Measurements from ENCODE around the gene PRMT5. TPM values are rescaled to one million over a fixed set of nuclear protein-coding genes. Genes with fewer than 3 reads are reported as not detected.
"Not testable (repeated sequence)": the region's sequence is repeated elsewhere in the genome, so short reads cannot be mapped to it uniquely, and the experiment has no call there.

Gene PRMT5
- total and polyA plus RNA-seq, 2 donors (not counting 3 experiments of a cell fraction or from before 2014, with no cell fraction given), result 73.1 to 197 TPM

DNA sequence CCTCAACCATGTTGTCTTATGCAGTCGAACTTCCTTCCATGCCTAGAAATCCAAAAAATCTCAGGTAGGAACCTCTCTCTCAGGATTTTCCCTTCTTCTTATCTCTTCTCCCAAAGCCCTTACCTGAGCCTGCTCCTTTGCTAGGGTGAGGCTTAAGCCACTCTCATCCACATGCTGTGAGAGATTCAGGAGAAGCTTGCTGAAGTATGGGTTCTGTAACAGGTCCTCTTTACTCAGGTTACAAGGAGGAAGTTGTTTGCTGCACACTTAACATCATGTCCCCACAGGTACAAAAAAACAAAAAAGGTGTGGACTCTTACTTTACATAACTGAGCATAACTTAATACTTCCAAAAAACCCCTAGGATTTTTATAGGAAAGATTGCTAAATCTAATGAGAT, 23.2 kb upstream of the PRMT5 start:
- no TSS peak for BruUV-seq (replicated peaks)
- Histone ChIP-seq H3K4me1 (ENCODE audit: control insufficient read depth, extremely low read depth, insufficient read depth, low read length) (peaks cover 10% of the 10 kb centered on the region), H3K9ac (replicated peaks; ENCODE audit: extremely low read depth, insufficient read depth, low read length) (no peak overlapping the region), H2AFZ (ENCODE audit: low read depth, low read length) (no peak overlapping the region), H3K36me3 (ENCODE audit: control insufficient read depth in 2 of 2, extremely low read depth in 1 of 2, insufficient read depth in 2 of 2, low read length in 2 of 2) (peaks cover 0 to 7% of the 10 kb centered on the region in 2 experiments), H3K9me1 (replicated peaks; ENCODE audit: control insufficient read depth, extremely low read depth, insufficient read depth, low read length) (no peaks in the 10 kb centered on the region), H3K9me3 (replicated peaks; ENCODE audit: control insufficient read depth, insufficient read depth, low read length) (no peaks in the 10 kb centered on the region), H3K27me3 (ENCODE audit: control insufficient read depth in 2 of 2, insufficient read depth in 2 of 2, low read length in 2 of 2) (no peaks in the 10 kb centered on the region), H3K4me3 (replicated peaks in 1 of 3; ENCODE audit: insufficient read depth in 1 of 3, low read depth in 1 of 3, low read length in 3 of 3) (no peak overlapping the region), H3K79me2 (ENCODE audit: control insufficient read depth, insufficient read depth, low read length) (no peaks in the 10 kb centered on the region), H4K20me1 (replicated peaks; ENCODE audit: control insufficient read depth, extremely low read depth, insufficient read depth, low read length) (no peaks in the 10 kb centered on the region), H3K27ac (ENCODE audit: insufficient read depth, low read depth, low read length) (no peak overlapping the region), H3K4me2 (ENCODE audit: insufficient read depth, low read length) (no peak overlapping the region)
- ChIA-PET CTCF (no interaction called here), POLR2A (no interaction called here)
- dilution Hi-C loops (cut with MboI; ENCODE audit: extremely low pct_ligation_motif_present, low sequenced_read_pairs), result no loop called here
- intact Hi-C loops (cut with micrococcal nuclease), result no loop called here
- no peak for FAIRE-seq
- no peak for DNase-seq (ENCODE audit: low read depth, low spot score)
- TF ChIP-seq FOS (IDR thresholded peaks at IDR 0.05; ENCODE audit: borderline replicate concordance, insufficient read depth, low read length), result no peak
- no peak for TF ChIP-seq JUN (IDR thresholded peaks at IDR 0.05; ENCODE audit: borderline replicate concordance, insufficient read depth, insufficient read length, low read depth)
- TF ChIP-seq, protein P1, sequence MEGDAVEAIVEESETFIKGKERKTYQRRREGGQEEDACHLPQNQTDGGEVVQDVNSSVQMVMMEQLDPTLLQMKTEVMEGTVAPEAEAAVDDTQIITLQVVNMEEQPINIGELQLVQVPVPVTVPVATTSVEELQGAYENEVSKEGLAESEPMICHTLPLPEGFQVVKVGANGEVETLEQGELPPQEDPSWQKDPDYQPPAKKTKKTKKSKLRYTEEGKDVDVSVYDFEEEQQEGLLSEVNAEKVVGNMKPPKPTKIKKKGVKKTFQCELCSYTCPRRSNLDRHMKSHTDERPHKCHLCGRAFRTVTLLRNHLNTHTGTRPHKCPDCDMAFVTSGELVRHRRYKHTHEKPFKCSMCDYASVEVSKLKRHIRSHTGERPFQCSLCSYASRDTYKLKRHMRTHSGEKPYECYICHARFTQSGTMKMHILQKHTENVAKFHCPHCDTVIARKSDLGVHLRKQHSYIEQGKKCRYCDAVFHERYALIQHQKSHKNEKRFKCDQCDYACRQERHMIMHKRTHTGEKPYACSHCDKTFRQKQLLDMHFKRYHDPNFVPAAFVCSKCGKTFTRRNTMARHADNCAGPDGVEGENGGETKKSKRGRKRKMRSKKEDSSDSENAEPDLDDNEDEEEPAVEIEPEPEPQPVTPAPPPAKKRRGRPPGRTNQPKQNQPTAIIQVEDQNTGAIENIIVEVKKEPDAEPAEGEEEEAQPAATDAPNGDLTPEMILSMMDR (IDR thresholded peaks at IDR 0.05; ENCODE audit: extremely low read depth in 1 of 2, insufficient read depth in 1 of 2, low read depth in 1 of 2, low read length in 2 of 2), result no peak
- TF ChIP-seq EZH2 (IDR thresholded peaks at IDR 0.05; ENCODE audit: borderline replicate concordance, low read depth, low read length, severe bottlenecking), result no peak
- no peak for TF ChIP-seq POLR2AphosphoS5 (IDR thresholded peaks at IDR 0.05; ENCODE audit: insufficient read depth, low read depth, low read length)

DNA sequence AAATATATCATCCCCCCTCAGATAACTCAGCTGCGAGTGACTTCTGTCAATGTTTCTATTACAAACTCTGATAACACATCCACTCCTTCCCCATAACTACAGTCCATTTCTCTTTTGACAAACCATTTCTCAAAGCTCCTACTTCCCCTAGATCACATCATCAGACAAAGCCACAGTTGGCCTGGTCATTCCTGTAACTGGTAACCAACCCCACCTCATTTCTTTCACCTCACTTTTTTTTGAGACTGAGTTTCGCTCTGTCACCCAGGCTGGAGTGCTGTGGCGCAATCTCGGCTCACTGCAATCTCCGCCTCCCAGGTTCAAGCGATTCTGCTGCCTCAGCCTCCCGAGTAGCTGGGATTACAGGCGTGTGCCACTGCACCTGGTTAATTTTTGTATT, 22.6 kb upstream of the PRMT5 start:
- FAIRE-seq; intact Hi-C loops (cut with micrococcal nuclease); H3K4me3 ChIP-seq (replicated peaks in 1 of 3; ENCODE audit: insufficient read depth in 1 of 3, low read depth in 1 of 3, low read length in 3 of 3); H3K9me1 ChIP-seq (replicated peaks; ENCODE audit: control insufficient read depth, extremely low read depth, insufficient read depth, low read length); H3K4me1 ChIP-seq (ENCODE audit: control insufficient read depth, extremely low read depth, insufficient read depth, low read length); POLR2A ChIA-PET; DNase-seq (ENCODE audit: low read depth, low spot score); BruUV-seq (replicated peaks); H3K9ac ChIP-seq (replicated peaks; ENCODE audit: extremely low read depth, insufficient read depth, low read length); H2AFZ ChIP-seq (ENCODE audit: low read depth, low read length); H3K9me3 ChIP-seq (replicated peaks; ENCODE audit: control insufficient read depth, insufficient read depth, low read length); H3K27ac ChIP-seq (ENCODE audit: insufficient read depth, low read depth, low read length); H3K36me3 ChIP-seq (ENCODE audit: control insufficient read depth in 2 of 2, extremely low read depth in 1 of 2, insufficient read depth in 2 of 2, low read length in 2 of 2); H3K79me2 ChIP-seq (ENCODE audit: control insufficient read depth, insufficient read depth, low read length); H4K20me1 ChIP-seq (replicated peaks; ENCODE audit: control insufficient read depth, extremely low read depth, insufficient read depth, low read length); H3K4me2 ChIP-seq (ENCODE audit: insufficient read depth, low read length); dilution Hi-C loops (cut with MboI; ENCODE audit: extremely low pct_ligation_motif_present, low sequenced_read_pairs); H3K27me3 ChIP-seq (ENCODE audit: control insufficient read depth in 2 of 2, insufficient read depth in 2 of 2, low read length in 2 of 2): not testable (repeated sequence)
- CTCF ChIA-PET, result interaction anchor here (0.7 to 1.4 kb wide), 5 partner anchors 8 to 106 kb away, joined by 3 to 4 read pairs (median 3); partner anchors contain the start of genes CDH24 and PRMT5

Measured in endothelial cell of umbilical vein (primary cell).